COLO668 (cell line): ENCODE measurements around the gene PRTG.

Source experiments
- DNase-seq: peaks from one replicate; lab custom pipeline; 2025; ENCODE audit not compliant: unreplicated experiment; lab: John Stamatoyannopoulos, UW

The PRTG gene

GRCh38 chr15:55574096-55574495 is 168.9 kb downstream of the PRTG start:
- no peak for DNase-seq

GRCh38 chr15:55573224-55573623 is 169.7 kb downstream of the PRTG start:
- no peak for DNase-seq

- no peak for DNase-seq
These were observed 178.4 kb downstream of the PRTG start for GRCh38 chr15:55564347-55565145.

GRCh38 chr15:55562601-55563000 is 180.4 kb downstream of the PRTG start:
- no peak for DNase-seq
